Muscle of leg (tissue), 11 donors: ENCODE results near the gene SERAC1. TPM values are rescaled to one million over a fixed set of nuclear protein-coding genes. Genes with fewer than 3 reads are reported as not detected.
A peak's percentile ranks its signal among the peaks of the same experiment; 100 is the strongest.

Experiments used
- DNase-seq: peaks from one replicate; pipeline ENCODE4 v3.0.0; 2013
- H3K27ac ChIP-seq: one replicate; pipeline ENCODE4 v1.5.1; 2013; ENCODE audit warnings: mild to moderate bottlenecking, low read length, control low read depth
- H3K27me3 ChIP-seq: one replicate; pipeline ENCODE4 v1.6.1; 2013; ENCODE audit warnings: low read length; ENCODE audit not compliant: control insufficient read depth, insufficient read depth
- H3K36me3 ChIP-seq: one replicate; pipeline ENCODE4 v1.6.1; 2013; ENCODE audit warnings: low read length; ENCODE audit not compliant: control insufficient read depth, insufficient read depth
- H3K4me1 ChIP-seq: one replicate; pipeline ENCODE4 v1.6.1; 2013; ENCODE audit warnings: low read length; ENCODE audit not compliant: control insufficient read depth, insufficient read depth
- H3K4me3 ChIP-seq: one replicate; pipeline ENCODE4 v1.5.1; 2013; ENCODE audit warnings: low read length, control low read depth
- H3K9me3 ChIP-seq: replicated peaks from 2 replicates; pipeline ENCODE4 v1.6.1; 2013; ENCODE audit warnings: low read depth, low read length; ENCODE audit not compliant: control insufficient read depth
- WGBS: methylation state at CpG from one replicate; pipeline ENCODE4 v1.1.5; 2013; ENCODE audit warnings: missing lambda C conversion rate; ENCODE audit not compliant: insufficient coverage; 5-methylcytosine and 5-hydroxymethylcytosine counted together
- polyA plus RNA-seq, 8 donors: library from polyadenylated mRNA; unstranded; fragments of 120-200 nt; gene quantifications; one replicate each; pipeline versions ENCODE4 v1.2.1 to v1.2.3, GENCODE V29; 2013; ENCODE audit warnings: inconsistent platforms in 1 of 8, low replicate concordance in 1 of 8; ENCODE audit not compliant: insufficient read length in 8 of 8, insufficient read depth in 1 of 8
- total RNA-seq: library from RNA; stranded (reverse); fragments of 120-200 nt; gene quantifications from one replicate; pipeline ENCODE4 v1.2.4, GENCODE V29; 2013

Gene SERAC1
- total and polyA plus RNA-seq, 9 donors = 4.8 to 6.3 (median 5.5) TPM

GRCh38 chr6:158070513-158070912 is 97.5 kb downstream of the SERAC1 start:
- Histone ChIP-seq H3K9me3 (no peaks in the 10 kb centered on the region), H3K4me1 (peaks cover 16% of the 10 kb centered on the region), H3K27me3 (no peaks in the 10 kb centered on the region), H3K27ac (peak overlapping the region; percentile 72), H3K4me3 (no peak overlapping the region), H3K36me3 (peaks cover 32% of the 10 kb centered on the region)
- DNase-seq = no peak
- 88% methylated on average over 4 of the region's 10 CpGs for WGBS

- WGBS = 91% methylated on average over 2 of the region's 6 CpGs
- Histone ChIP-seq H3K27ac (peak overlapping the region; percentile 72), H3K4me1 (peaks cover 16% of the 10 kb centered on the region), H3K4me3 (no peak overlapping the region), H3K36me3 (peaks cover 38% of the 10 kb centered on the region), H3K9me3 (no peaks in the 10 kb centered on the region), H3K27me3 (no peaks in the 10 kb centered on the region)
- no peak for DNase-seq
These were observed 98.3 kb downstream of the SERAC1 start for GRCh38 chr6:158069800-158070195.

GRCh38 chr6:158068893-158069799 is 98.9 kb downstream of the SERAC1 start:
- Histone ChIP-seq H3K4me1 (peaks cover 16% of the 10 kb centered on the region), H3K4me3 (no peak overlapping the region), H3K36me3 (peaks cover 42% of the 10 kb centered on the region), H3K27me3 (no peaks in the 10 kb centered on the region), H3K9me3 (no peaks in the 10 kb centered on the region), H3K27ac (peak overlapping the region; percentile 42)
- no peak for DNase-seq
- 57% methylated on average over 3 of the region's 14 CpGs for WGBS

- WGBS = 82% methylated on average over 6 of the region's 10 CpGs
These were observed 99.7 kb downstream of the SERAC1 start for GRCh38 chr6:158068156-158068892.

GRCh38 chr6:158067436-158068015 is 100.5 kb downstream of the SERAC1 start:
- no peaks in the 10 kb centered on the region for H3K27me3 ChIP-seq
- WGBS = 90% methylated on average over 4 of the region's 10 CpGs
- peaks cover 50% of the 10 kb centered on the region for H3K36me3 ChIP-seq
- no peak overlapping the region for H3K4me3 ChIP-seq
- H3K4me1 ChIP-seq = peaks cover 11% of the 10 kb centered on the region
- peaks cover 6% of the 10 kb centered on the region for H3K9me3 ChIP-seq
- DNase-seq = no peak
- no peak overlapping the region for H3K27ac ChIP-seq

More at GRCh38 chr6:158068156-158068892, 99.7 kb downstream of the SERAC1 start:
- Histone ChIP-seq H3K9me3 (no peaks in the 10 kb centered on the region), H3K27ac (no peak overlapping the region), H3K27me3 (no peaks in the 10 kb centered on the region), H3K4me1 (peaks cover 11% of the 10 kb centered on the region), H3K4me3 (no peak overlapping the region), H3K36me3 (peaks cover 45% of the 10 kb centered on the region)
- no peak for DNase-seq

GRCh38 chr6:158066136-158066781 is 101.8 kb downstream of the SERAC1 start:
- WGBS = 87% methylated on average over 20 of the region's 23 CpGs
- no peaks in the 10 kb centered on the region for H3K27me3 ChIP-seq
- no peak overlapping the region for H3K4me3 ChIP-seq
- H3K4me1 ChIP-seq = peaks cover 12% of the 10 kb centered on the region
- no peak for DNase-seq
- H3K36me3 ChIP-seq = peaks cover 46% of the 10 kb centered on the region
- peaks cover 6% of the 10 kb centered on the region for H3K9me3 ChIP-seq
- no peak overlapping the region for H3K27ac ChIP-seq

- no peak overlapping the region for H3K4me3 ChIP-seq
- peaks cover 27% of the 10 kb centered on the region for H3K4me1 ChIP-seq
- 91% methylated on average over 22 of the region's 24 CpGs for WGBS
- no peak overlapping the region for H3K27ac ChIP-seq
- H3K36me3 ChIP-seq = peaks cover 37% of the 10 kb centered on the region
- peaks cover 6% of the 10 kb centered on the region for H3K9me3 ChIP-seq
- no peaks in the 10 kb centered on the region for H3K27me3 ChIP-seq
- no peak for DNase-seq
These were observed 103.3 kb downstream of the SERAC1 start for GRCh38 chr6:158064725-158065251.

GRCh38 chr6:158063736-158064135 is 104.3 kb downstream of the SERAC1 start:
- 100% methylated on average over 8 of the region's 11 CpGs for WGBS
- H3K27me3 ChIP-seq = no peaks in the 10 kb centered on the region
- no peak overlapping the region for H3K4me3 ChIP-seq
- no peak for DNase-seq
- no peak overlapping the region for H3K27ac ChIP-seq
- H3K36me3 ChIP-seq = peaks cover 28% of the 10 kb centered on the region
- H3K4me1 ChIP-seq = peaks cover 33% of the 10 kb centered on the region
- peaks cover 6% of the 10 kb centered on the region for H3K9me3 ChIP-seq

- 82% methylated on average over 18 of the region's 29 CpGs for WGBS
- no peak overlapping the region for H3K4me3 ChIP-seq
- no peak for DNase-seq
- H3K27me3 ChIP-seq = no peaks in the 10 kb centered on the region
- peaks cover 6% of the 10 kb centered on the region for H3K9me3 ChIP-seq
- no peak overlapping the region for H3K27ac ChIP-seq
- peaks cover 27% of the 10 kb centered on the region for H3K36me3 ChIP-seq
- peaks cover 39% of the 10 kb centered on the region for H3K4me1 ChIP-seq
These were observed 106.2 kb downstream of the SERAC1 start for GRCh38 chr6:158061709-158062461.
